Mesothelial cell of epicardium (in vitro differentiated cells): ENCODE results near the gene LGR4. TPM values are rescaled to one million over a fixed set of nuclear protein-coding genes. Genes with fewer than 3 reads are reported as not detected.

ENCODE experiments used
- DNase-seq, 2 experiments: peaks; one replicate each; pipeline ENCODE4 v3.0.0; 2021; ENCODE audit warnings: low spot score in 2 of 2; ENCODE audit not compliant: unreplicated experiment in 2 of 2
- H3K27ac Mint-ChIP-seq: 2 replicates; pipeline ENCODE4 v1.8.0; 2021; ENCODE audit warnings: mixed read lengths
- H3K27me3 Mint-ChIP-seq: 2 replicates; pipeline ENCODE4 v1.8.0; 2021; ENCODE audit warnings: low read depth, mixed read lengths
- H3K36me3 Mint-ChIP-seq: 2 replicates; pipeline ENCODE4 v1.8.0; 2021; ENCODE audit warnings: mixed read lengths
- H3K4me1 Mint-ChIP-seq: 2 replicates; pipeline ENCODE4 v1.8.0; 2021; ENCODE audit warnings: mixed read lengths
- H3K4me3 Mint-ChIP-seq: 2 replicates; pipeline ENCODE4 v1.8.0; 2021; ENCODE audit warnings: mild to moderate bottlenecking, moderate library complexity, mixed read lengths
- H3K9me3 Mint-ChIP-seq: 2 replicates; pipeline ENCODE4 v1.8.0; 2021; ENCODE audit warnings: mixed read lengths
- total RNA-seq: library from RNA; stranded (reverse); gene quantifications from 3 replicates; pipeline ENCODE4 v1.2.1, GENCODE V29; 2021
- TF ChIP-seq, protein P1 (sequence below): fragments of 200-600 bp; sonication (generic); IDR thresholded peaks from one replicate; pipeline ENCODE4 v1.5.0; 2021; ENCODE audit warnings: antibody characterized with exemption; ENCODE audit not compliant: unreplicated experiment

LGR4 gene
- total RNA-seq, 1 donor from 2014 or later, result 28.2 TPM

DNA sequence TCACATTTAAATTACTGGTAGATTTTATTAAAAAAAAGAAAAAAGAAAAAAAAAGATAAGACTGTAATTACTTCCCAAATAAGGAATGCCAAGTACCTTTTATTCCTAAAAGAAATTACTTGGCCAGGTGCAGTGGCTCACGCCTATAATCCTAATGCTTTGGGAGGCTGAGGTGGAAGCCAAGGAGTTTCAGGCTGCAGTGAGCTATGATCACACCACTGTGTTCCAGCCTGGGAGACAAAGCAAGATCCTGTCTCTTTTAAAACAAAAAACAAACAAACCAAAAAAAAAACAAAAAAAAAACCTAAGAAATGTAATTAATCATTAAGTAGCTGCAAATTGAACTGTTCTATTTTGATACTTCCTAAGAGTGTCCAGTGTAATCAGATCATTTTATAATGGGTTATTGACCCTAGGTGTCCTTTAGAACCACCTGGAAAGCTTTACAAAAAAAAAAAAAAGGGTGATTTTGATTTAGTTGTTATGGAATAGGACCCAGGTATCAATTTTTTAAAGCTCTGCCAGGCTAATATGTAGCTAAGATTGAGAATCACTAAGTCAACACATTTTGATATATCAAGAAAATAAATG is 23.2 kb upstream of the LGR4 start:
- Mint-ChIP-seq H3K27ac (no peak overlapping the region), H3K4me3 (no peak overlapping the region), H3K36me3 (peaks cover 29% of the 10 kb centered on the region), H3K27me3 (no peaks in the 10 kb centered on the region), H3K4me1 (peaks cover 5% of the 10 kb centered on the region), H3K9me3 (no peaks in the 10 kb centered on the region)
- no peak for DNase-seq
- TF ChIP-seq, protein P1, sequence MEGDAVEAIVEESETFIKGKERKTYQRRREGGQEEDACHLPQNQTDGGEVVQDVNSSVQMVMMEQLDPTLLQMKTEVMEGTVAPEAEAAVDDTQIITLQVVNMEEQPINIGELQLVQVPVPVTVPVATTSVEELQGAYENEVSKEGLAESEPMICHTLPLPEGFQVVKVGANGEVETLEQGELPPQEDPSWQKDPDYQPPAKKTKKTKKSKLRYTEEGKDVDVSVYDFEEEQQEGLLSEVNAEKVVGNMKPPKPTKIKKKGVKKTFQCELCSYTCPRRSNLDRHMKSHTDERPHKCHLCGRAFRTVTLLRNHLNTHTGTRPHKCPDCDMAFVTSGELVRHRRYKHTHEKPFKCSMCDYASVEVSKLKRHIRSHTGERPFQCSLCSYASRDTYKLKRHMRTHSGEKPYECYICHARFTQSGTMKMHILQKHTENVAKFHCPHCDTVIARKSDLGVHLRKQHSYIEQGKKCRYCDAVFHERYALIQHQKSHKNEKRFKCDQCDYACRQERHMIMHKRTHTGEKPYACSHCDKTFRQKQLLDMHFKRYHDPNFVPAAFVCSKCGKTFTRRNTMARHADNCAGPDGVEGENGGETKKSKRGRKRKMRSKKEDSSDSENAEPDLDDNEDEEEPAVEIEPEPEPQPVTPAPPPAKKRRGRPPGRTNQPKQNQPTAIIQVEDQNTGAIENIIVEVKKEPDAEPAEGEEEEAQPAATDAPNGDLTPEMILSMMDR, result no peak

DNA sequence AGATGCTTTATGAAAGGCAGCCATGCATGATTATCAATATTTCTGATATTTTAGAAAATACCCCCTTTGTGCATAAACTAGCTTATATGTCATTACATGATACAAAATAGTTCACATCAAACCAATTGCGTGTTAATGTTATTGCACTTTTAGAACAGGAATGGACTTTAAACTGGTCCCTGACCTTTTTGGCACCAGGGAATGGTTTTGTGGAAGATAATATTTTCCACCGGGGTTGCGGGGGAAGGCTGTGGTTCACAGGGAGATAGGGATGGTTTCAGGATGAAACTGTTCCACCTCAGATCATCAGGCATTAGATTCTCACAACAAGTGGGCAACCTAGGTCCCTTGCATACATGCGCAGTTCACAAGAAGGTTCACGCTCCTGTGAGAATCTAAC is 16.5 kb upstream of the LGR4 start:
- H3K4me3 Mint-ChIP-seq, result no peak overlapping the region
- TF ChIP-seq, protein P1, result no peak
- no peak overlapping the region for H3K27ac Mint-ChIP-seq
- H3K4me1 Mint-ChIP-seq, result no peaks in the 10 kb centered on the region
- H3K36me3 Mint-ChIP-seq, result peaks cover 34% of the 10 kb centered on the region
- H3K9me3 Mint-ChIP-seq, result peaks cover 5% of the 10 kb centered on the region
- H3K27me3 Mint-ChIP-seq, result no peaks in the 10 kb centered on the region
- no peak for DNase-seq

GRCh38 chr11:27487706-27488105 is 15.1 kb upstream of the LGR4 start:
- peaks cover 32% of the 10 kb centered on the region for H3K36me3 Mint-ChIP-seq
- no peak for DNase-seq
- H3K27me3 Mint-ChIP-seq, result no peaks in the 10 kb centered on the region

DNA sequence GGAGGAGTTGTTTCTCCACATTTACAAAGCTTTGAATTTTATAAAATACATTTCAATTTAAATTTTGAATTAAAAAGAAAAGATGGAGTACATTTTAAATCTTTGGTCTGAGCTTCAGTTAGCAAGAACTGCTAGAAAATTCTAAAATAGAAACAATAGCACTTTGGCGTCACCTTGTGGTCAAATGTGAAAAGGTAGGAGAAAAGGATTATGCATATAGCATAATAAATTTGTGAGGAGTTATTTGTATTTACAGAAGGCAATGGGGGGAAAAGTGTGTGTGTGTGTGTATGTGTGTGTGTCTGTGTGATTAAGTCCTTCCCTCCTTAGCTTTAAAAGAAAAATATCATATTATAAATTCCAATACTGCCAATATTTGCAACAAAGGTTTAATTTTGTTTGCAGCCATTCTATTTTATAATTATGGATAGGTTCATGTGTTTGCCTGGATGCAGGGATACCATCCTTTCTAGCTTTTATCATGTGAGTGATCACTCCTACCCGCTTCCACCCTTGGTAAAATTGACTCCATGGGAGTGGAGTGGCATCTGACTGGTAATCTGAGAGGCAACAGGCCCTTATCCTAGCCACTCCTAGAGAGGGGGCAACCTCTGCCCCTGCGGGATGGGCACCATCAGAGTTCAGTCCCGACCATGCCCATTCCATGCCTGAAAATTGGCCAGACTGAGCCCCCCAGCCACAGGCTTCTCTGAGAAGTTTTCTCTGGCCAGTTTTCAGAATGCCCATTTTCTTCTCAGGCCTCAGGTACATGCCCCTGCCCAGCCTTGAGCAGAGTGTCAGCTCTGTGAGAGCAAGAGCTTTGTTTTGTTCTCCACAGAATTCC is 13.6 kb upstream of the LGR4 start:
- peaks cover 3% of the 10 kb centered on the region for H3K4me1 Mint-ChIP-seq
- TF ChIP-seq, protein P1, result peak; percentile 92
- H3K36me3 Mint-ChIP-seq, result peaks cover 21% of the 10 kb centered on the region
- peaks cover 5% of the 10 kb centered on the region for H3K9me3 Mint-ChIP-seq
- H3K27me3 Mint-ChIP-seq, result no peaks in the 10 kb centered on the region
- no peak overlapping the region for H3K27ac Mint-ChIP-seq
- no peak overlapping the region for H3K4me3 Mint-ChIP-seq
- no peak for DNase-seq

More at GRCh38 chr11:27487706-27488105, 15.1 kb upstream of the LGR4 start:
- H3K4me3 Mint-ChIP-seq, result no peak overlapping the region
- H3K4me1 Mint-ChIP-seq, result peaks cover 2% of the 10 kb centered on the region
- H3K27ac Mint-ChIP-seq, result no peak overlapping the region
- TF ChIP-seq, protein P1, result no peak
- H3K9me3 Mint-ChIP-seq, result peaks cover 5% of the 10 kb centered on the region

DNA sequence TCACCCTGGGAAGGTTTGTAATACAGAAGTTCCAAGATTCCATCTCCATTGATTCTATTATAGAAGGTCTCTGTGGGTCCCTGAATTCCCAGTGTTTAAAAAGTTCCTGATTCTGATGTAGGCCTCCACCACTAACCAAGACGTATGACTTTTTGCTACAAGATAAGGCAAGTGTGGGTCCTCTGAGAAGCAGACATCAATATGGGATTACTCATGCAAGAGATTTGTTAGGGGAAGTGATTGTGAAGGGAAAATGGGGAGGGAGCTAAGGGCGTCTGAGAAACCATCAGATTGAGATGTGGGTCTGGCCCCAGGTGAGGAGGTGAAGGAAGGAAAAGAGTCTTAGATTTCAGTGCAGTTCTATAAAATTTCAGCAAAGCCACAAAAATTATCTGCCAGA is 10.2 kb upstream of the LGR4 start:
- Mint-ChIP-seq H3K27ac (no peak overlapping the region), H3K9me3 (no peaks in the 10 kb centered on the region), H3K27me3 (no peaks in the 10 kb centered on the region), H3K4me3 (no peak overlapping the region), H3K36me3 (no peaks in the 10 kb centered on the region), H3K4me1 (peaks cover 3% of the 10 kb centered on the region)
- TF ChIP-seq, protein P1, result no peak
- no peak for DNase-seq
